ENCODE data around the gene TNS1.

The TNS1 gene

DNA sequence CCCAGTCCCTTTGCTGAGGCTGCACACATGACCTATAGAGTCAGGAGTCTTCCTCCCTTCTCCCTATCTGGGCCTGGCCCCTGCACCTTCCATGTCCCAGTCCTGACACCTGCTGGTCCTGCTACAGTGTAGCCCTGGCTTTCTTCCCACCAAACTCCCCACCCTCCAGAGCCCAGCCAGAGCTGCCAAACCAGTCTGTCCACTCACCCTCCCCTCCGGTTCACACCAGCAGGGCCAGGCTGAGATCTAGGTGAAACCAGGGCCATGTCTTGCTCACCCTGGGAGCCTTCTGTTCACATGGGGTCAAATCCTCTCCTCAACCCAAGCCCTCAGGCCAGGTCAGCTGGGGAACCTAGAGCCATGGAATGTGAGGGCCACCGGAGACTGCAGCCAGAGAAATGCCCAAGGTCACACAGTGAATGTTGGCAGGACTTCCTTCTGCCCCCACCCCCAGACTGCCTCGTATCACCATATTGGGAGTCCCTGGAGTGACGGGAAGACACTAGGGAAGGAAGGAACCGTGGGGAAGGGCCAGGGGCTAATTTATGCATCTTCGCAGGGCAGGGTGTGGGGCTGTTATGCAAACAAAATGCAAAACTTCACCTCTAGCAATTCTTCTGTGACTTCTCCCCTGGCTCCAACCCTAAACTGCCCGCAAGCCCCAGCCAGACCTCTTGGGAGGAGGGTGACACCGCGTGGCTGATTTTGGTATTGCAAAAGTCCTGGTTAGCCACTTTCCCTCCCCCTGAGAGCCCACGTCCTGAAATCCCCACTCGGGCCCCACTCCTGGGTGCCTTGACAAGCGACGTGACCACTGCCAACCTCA, 14.6 kb downstream of the TNS1 start:
- no peak overlapping the region for H3K4me3 ChIP-seq (ENCODE audit: low read depth, low read length)
- DNase-seq (ENCODE audit: low read depth) = peak; percentile 3
- TF ChIP-seq, protein P1, sequence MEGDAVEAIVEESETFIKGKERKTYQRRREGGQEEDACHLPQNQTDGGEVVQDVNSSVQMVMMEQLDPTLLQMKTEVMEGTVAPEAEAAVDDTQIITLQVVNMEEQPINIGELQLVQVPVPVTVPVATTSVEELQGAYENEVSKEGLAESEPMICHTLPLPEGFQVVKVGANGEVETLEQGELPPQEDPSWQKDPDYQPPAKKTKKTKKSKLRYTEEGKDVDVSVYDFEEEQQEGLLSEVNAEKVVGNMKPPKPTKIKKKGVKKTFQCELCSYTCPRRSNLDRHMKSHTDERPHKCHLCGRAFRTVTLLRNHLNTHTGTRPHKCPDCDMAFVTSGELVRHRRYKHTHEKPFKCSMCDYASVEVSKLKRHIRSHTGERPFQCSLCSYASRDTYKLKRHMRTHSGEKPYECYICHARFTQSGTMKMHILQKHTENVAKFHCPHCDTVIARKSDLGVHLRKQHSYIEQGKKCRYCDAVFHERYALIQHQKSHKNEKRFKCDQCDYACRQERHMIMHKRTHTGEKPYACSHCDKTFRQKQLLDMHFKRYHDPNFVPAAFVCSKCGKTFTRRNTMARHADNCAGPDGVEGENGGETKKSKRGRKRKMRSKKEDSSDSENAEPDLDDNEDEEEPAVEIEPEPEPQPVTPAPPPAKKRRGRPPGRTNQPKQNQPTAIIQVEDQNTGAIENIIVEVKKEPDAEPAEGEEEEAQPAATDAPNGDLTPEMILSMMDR (IDR thresholded peaks at IDR 0.05; ENCODE audit: low read depth, low read length, missing control alignments) = peak; percentile 91

- TF ChIP-seq, protein P1 (IDR thresholded peaks at IDR 0.05; ENCODE audit: low read depth, low read length, missing control alignments) = no peak
- no peak overlapping the region for H3K4me3 ChIP-seq (ENCODE audit: low read depth, low read length)
- no peak for DNase-seq (ENCODE audit: low read depth)
Measured at GRCh38 chr2:217987391-217987790, 15.4 kb downstream of the TNS1 start.

DNA sequence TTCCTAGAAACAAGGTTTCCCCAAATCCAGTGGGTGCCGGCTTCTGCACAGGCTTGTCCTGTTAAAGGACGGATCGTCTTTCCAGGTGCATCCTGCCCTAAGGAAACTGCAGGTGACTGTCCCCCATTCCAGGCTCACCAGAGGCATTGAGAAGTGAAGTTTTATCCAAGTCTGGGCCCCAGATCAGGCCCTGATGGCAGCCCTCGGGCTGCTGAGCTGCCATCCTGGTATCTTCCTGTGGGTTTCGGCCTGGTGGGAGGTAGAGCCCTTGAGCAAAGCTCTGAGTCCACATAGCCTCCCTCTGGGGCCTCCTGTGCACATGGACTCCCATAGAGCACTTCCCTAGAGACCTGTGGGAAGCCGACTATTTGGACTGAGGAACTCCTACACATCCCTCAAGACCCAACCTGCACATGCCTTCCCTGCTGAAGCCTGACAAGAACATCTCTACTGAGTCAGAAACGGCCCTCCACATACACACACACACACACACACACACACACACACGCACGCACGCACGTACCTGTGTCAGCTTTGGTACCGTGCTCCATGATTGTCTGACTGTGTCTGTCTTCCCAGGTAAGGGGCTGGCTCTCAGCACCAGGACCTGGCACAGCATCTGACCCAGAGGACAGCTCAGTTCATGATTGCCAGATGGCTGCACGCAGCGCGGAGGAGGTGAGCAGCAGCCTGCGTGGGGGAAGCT, 16.4 kb downstream of the TNS1 start:
- TF ChIP-seq, protein P1 (IDR thresholded peaks at IDR 0.05; ENCODE audit: low read depth, low read length, missing control alignments) = no peak
- DNase-seq (ENCODE audit: low read depth) = no peak
- no peak overlapping the region for H3K4me3 ChIP-seq (ENCODE audit: low read depth, low read length)

- TF ChIP-seq, protein P1 (IDR thresholded peaks at IDR 0.05; ENCODE audit: low read depth, low read length, missing control alignments) = no peak
- H3K4me3 ChIP-seq (ENCODE audit: low read depth, low read length) = no peak overlapping the region
- DNase-seq (ENCODE audit: low read depth) = no peak
Measured at GRCh38 chr2:217983276-217984233, 19.2 kb downstream of the TNS1 start.

DNA sequence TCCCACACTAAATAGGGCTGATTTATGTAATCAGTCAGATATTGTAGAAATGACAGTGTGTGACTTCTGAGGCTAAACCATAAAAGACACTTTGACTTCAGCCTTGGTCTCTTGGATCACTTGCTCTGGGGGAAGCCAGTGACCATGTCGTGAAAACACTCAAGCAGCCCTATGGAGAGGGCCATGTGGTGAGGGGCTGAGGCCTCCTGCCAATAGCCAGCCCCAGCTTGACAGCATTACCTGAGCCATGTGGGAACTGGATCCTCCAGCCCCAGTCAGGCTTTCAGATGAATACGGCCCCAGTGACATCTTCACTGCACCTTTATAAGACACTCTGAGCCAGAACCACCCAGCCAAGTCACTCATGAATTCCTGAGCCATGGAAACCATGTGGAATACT, 20.8 kb downstream of the TNS1 start:
- no peak for DNase-seq (ENCODE audit: low read depth)
- TF ChIP-seq, protein P1 (IDR thresholded peaks at IDR 0.05; ENCODE audit: low read depth, low read length, missing control alignments) = no peak
- H3K4me3 ChIP-seq (ENCODE audit: low read depth, low read length) = no peak overlapping the region

DNA sequence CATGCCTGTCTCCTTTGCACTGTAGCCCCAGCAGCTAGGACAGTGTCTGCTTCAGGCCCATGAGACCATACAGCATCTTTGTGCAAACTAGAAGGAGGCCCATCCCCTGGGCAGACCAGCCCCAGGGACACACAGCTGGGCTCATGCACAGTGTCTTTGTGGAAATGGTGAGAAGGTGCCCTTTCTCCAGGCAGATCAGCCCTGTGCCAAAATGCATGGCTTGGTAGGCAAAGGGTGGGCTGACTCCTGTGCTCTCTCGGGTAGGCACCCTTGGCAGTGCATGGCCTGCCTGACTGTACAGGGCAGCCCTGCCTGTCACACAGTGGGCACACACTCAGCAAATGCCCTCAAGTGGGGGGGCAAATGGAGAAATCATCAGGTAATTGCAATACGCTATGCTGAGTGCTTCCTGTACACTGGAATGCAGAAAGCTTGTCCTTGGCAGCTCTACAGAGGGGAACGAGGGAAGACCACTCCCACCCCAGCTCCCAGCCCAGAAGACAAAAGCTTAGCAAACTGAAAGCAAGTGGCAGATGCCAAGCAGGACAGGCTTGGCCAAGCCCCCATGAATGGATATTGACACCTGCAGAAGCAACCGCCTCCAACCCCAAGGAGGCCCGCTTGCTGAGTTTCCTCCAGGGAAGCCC, 21.6 kb downstream of the TNS1 start:
- no peak overlapping the region for H3K4me3 ChIP-seq (ENCODE audit: low read depth, low read length)
- no peak for DNase-seq (ENCODE audit: low read depth)
- TF ChIP-seq, protein P1 (IDR thresholded peaks at IDR 0.05; ENCODE audit: low read depth, low read length, missing control alignments) = no peak

Data from GM12864 (cell line).